GM12892 (cell line): ENCODE measurements around the gene MYO19.

Experiments used
- POLR2A ChIP-seq: IDR thresholded peaks from 2 replicates; pipeline ENCODE4 v1.6.1; 2011; ENCODE audit warnings: low read depth, low read length, control low read depth
- POLR2AphosphoS5 ChIP-seq: IDR thresholded peaks from 2 replicates; pipeline ENCODE4 v1.6.1; 2011; ENCODE audit warnings: low read depth, low read length, control low read depth

- TF ChIP-seq POLR2A (no peak), POLR2AphosphoS5 (no peak)
Observed at GRCh38 chr17:36469733-36470132, 64.9 kb downstream of the MYO19 start.
